NCI-H510A treated with DMSO at 0.1 percent for 48 hours (cell line): ENCODE results near the gene PPM1F.
"Not testable (repeated sequence)": the region's sequence is repeated elsewhere in the genome, so short reads cannot be mapped to it uniquely, and the experiment has no call there.

Experiments
- DNase-seq: peaks from one replicate; lab custom pipeline; 2025; lab: John Stamatoyannopoulos, UW

PPM1F gene

GRCh38 chr22:21889251-21889990, 63.2 kb downstream of the PPM1F start:
- DNase-seq: no peak

GRCh38 chr22:21887841-21888240, 64.8 kb downstream of the PPM1F start:
- DNase-seq: no peak

DNA sequence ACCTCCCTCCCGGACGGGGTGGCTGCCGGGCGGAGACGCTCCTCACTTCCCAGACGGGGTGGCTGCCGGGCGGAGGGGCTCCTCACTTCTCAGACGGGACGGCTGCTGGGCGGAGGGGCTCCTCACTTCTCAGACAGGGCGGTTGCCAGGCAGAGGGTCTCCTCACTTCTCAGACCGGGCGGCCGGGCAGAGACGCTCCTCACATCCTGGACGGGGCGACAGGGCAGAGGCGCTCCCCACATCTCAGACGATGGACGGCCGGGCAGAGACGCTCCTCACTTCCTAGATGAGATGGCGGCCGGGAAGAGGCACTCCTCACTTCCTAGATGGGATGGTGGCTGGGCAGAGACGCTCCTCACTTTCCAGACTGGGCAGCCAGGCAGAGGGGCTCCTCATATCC, 68.7 kb downstream of the PPM1F start:
- not testable (repeated sequence) for DNase-seq

DNA sequence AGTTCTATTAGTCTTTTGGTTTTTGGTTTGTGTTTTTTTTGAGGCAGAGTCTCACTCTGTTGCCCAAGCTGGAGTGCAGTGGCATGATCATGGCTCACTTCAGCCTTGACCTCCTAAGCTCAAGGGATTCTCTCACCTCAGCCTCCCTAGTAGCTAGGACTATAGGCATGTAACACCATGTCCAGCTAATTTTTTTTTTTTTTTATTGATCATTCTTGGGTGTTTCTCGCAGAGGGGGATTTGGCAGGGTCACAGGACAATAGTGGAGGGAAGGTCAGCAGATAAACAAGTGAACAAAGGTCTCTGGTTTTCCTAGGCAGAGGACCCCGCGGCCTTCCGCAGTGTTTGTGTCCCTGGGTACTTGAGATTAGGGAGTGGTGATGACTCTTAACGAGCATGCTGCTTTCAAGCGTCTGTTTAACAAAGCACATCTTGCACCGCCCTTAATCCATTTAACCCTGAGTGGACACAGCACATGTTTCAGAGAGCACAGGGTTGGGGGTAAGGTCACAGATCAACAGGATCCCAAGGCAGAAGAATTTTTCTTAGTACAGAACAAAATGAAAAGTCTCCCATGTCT, 69.8 kb downstream of the PPM1F start:
- not testable (repeated sequence) for DNase-seq

GRCh38 chr22:21881841-21882753, 70.6 kb downstream of the PPM1F start:
- no peak for DNase-seq

- DNase-seq: no peak
Observed at GRCh38 chr22:21876486-21877176, 76.0 kb downstream of the PPM1F start.

DNA sequence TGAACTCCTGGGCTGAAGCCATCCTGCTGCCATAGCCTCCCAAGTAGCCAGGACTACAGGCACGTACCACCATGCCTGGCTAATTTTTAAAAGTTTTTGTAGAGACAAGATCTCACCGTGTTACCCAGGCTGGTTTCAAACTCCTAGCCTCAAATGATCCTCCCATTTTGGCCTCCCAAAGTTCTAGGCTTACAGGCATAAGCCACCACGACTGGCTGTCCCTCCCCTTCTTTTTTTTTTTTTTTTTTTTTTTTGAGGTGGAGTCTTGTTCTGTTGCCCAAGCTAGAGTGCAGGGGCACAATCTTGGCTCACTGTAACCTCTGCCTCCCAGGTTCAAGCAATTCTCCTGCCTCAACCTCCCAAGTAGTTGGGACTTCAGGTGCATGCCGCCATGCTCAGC, 77.7 kb downstream of the PPM1F start:
- not testable (repeated sequence) for DNase-seq

- DNase-seq: no peak
Observed at GRCh38 chr22:21873619-21874018, 79.0 kb downstream of the PPM1F start.

DNA sequence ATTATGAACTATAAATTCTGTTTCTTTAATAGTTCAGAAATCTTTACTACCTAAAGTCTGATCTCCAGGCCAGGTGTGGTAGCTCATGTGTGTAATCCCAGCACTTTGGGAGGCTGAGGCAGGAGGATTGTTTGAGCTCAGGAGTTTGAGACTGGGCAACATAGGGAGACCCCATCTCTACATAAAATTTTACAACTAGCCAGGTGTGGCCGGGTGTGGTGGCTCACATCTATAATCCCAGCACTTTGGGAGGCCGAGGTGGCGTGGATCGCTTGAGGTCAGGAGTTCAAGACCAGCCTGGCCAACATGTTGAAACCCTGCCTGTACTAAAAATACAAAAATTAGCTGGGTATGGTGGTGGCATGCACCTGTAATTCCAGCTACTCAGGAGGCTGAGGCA, 79.9 kb downstream of the PPM1F start:
- not testable (repeated sequence) for DNase-seq
